ENCODE measurements around the gene PLXDC2.

DNA sequence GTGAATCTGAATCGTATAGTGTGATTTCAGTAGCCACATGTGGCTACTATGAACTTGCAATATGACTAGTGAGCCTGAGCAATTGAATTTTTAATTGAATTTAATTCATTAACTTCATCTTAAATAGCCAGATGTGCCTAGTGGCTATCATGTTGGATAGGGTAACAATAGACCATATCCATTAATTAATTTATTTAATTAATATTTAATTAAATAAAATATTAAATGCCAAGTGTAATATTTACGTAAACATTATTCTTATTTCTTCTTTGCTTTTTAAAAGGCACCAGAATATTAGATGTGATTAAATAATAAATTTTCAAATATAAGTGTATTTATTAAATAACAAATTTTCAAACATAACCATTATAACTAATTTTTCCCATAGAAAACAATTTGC, 354.4 kb downstream of the PLXDC2 start:
- TF ChIP-seq CTCF (IDR thresholded peaks at IDR 0.05; ENCODE audit: low read length) = no peak
- no peak for TF ChIP-seq EZH2 (IDR thresholded peaks at IDR 0.05; ENCODE audit: borderline replicate concordance, low read length)
